HL-60 (cell line): ENCODE results near the gene SLC12A6.

Source experiments
- POLR2AphosphoS5 ChIP-seq: IDR thresholded peaks from 2 replicates; pipeline ENCODE4 v1.6.1; 2012; ENCODE audit warnings: low read depth
- TF ChIP-seq, protein P1 (sequence below): IDR thresholded peaks from one replicate; pipeline ENCODE4 v1.5.1; 2011; ENCODE audit warnings: low read length, control low read depth, inconsistent platforms; ENCODE audit not compliant: insufficient read depth

DNA sequence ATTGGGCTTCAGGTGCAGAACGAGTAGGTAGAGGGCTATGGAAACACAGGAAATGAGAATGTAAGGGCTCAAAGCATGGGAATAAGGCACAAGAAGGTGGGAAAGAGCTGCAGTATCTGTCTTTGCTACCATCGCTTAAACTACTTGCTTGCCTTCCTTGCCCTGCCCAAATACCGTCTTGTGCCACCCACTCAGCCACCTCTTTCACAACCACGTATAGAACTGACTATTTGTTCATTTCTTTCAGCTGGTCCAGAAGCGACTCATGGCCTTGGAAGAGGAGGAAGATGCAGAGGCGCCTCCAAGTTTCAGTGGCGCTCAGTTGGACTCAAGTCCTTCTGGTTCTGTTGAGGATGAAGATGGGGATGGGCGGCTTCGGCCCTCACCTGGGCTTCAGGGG, 17.7 kb upstream of the SLC12A6 start:
- TF ChIP-seq, protein P1, sequence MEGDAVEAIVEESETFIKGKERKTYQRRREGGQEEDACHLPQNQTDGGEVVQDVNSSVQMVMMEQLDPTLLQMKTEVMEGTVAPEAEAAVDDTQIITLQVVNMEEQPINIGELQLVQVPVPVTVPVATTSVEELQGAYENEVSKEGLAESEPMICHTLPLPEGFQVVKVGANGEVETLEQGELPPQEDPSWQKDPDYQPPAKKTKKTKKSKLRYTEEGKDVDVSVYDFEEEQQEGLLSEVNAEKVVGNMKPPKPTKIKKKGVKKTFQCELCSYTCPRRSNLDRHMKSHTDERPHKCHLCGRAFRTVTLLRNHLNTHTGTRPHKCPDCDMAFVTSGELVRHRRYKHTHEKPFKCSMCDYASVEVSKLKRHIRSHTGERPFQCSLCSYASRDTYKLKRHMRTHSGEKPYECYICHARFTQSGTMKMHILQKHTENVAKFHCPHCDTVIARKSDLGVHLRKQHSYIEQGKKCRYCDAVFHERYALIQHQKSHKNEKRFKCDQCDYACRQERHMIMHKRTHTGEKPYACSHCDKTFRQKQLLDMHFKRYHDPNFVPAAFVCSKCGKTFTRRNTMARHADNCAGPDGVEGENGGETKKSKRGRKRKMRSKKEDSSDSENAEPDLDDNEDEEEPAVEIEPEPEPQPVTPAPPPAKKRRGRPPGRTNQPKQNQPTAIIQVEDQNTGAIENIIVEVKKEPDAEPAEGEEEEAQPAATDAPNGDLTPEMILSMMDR: no peak
- no peak for TF ChIP-seq POLR2AphosphoS5
